Middle frontal gyrus (tissue), 1 donor: ENCODE data around the gene METAP1D.
"Not testable (repeated sequence)": the region's sequence is repeated elsewhere in the genome, so short reads cannot be mapped to it uniquely, and the experiment has no call there.

Experiments used
- DNase-seq: peaks from one replicate; pipeline ENCODE4 v3.0.0-alpha.2; 2015; ENCODE audit warnings: low spot score; ENCODE audit errors: extremely low spot score

METAP1D gene

DNA sequence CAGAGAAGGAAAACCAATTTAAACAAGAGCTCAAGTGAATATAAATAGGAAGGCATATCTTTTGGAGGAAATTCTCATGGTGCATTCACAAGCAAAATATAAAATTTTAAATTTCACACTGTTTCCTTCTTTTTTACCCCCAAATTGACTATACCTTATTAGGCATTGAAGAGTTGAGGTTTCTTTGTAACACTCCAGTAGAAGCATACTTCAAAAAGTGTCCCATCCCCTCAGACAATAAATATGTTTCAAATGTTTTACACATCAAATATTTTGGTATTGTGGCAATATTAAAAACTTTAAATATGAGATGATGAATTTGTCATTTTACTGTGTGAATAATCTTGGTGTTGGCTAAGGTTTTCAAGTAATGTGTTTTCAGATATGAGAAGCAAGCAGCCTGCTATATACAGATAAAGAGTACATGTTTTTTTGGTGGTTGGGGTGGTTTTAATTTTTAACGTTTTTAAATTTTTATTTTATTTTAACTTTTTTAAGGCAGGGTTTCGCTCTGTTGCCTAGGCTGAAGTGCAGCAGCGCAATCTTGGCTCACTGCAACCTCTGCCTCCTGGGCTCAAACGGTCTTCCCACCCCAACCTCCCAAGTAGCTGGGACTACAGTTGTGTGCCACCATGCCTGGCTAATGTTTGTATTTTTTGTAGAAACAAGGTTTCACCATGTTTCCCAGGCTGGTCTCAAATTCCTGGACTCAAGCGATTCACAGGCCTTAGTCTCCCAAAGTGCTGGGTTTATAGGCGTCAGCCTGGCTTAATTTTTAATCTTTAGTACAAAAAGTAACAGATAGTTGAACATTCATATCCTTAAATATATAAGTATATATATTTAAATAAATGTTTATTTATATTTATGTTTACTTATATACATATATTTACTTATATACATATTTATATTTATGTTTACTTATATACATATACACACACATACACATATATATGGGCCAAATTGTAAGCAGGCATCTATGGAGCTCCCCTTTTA lies 49.1 kb downstream of the METAP1D start:
- no peak for DNase-seq

DNA sequence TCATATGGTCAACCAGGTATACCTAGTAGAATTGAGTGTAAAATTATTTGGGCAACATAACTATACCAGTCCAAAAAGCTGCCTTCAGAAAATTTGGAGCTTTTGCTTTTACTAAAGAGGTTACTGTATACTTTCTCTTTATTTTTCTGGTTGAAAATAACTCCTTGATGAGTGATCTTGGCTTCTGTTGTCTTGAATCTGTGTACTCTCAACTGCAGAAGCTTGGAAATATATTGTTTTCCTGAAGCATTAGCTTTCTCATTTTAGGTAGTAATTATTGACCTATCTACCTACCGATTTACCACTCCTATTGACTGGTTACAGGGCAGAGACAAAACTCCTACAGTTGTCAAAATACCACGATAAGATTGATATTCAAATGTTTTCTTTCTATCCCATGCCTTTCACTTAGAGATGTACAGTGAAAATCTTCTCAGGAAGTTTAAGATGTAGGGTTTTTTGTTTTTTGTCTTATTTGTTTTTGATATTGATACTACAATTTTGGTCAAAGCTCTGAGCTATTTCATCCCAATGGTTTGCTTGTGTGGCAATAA lies 49.9 kb downstream of the METAP1D start:
- DNase-seq, result no peak

DNA sequence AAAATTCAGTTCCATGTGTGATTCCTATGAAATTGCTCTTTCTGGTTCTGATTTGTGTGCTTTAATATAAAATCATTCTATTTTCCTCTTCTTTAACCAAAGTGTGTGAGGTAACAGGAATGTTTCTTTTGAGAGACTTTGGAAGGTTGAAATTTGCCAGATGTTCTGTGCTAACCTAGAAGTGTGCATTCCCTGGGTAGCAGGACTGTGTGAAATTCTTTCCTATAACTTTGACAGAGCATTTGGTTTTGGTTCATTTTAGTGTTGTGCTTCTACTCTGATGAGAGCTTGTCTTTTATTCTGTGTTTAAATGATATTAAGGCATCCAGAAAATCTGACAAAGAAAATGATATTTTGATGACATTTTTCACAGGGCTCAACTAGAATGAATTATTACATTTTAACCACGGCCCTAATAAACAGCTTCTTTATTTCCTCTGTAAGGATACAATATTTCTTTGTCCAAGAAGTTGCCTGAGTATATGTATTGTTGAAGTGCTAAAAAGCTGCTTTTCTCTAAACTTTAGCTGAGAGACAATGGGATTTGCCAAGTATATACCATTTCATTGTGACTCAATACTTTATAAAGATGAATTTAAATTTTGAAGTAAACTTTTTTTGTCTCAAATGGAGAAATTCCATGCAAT lies 50.8 kb downstream of the METAP1D start:
- DNase-seq, result no peak

DNA sequence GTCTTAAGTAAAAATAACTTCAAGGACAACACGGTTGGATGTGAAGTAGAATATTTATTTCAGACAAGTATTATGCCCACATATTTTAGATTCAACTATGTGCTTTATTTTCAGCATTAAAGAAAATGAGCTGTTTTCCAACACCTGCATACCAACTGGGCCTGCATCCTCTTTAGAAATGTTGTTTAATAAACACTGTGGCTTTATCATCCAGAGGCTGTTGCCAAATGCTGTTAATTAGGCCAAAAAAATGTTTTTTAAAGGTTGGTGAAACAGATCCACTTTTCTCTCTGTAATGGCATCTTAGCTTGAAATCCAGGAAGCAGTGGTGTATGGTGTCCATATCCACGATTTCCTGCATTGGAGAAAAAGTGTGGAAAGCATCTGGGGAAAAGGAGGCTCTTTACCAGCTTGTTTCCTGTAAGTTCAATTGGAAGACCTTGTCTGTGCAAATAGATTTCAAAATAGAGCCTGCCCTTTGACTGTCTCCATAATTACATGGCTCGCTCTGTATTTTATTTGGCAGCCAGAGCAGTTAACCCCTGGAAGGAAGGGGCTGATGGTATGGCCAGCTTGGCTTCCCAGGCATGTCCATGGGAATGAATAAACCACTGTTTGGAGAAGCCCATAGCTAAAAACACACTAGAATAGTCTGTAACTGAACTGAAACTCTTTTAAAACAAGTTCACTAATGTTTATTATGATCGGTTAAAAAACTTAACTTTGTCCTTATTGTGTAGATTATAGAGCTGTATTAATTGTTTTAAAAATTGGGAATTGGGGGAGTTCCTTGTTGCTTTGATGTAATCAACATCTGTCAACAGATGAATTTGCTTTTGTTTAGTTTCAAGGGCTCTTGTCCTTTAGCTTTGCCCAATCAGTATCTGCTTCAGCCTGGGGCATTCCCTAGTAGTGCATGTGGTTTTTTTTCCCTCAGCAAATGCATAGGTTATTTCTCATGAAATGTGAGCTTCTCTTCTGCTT lies 52.5 kb downstream of the METAP1D start:
- DNase-seq, result no peak

DNA sequence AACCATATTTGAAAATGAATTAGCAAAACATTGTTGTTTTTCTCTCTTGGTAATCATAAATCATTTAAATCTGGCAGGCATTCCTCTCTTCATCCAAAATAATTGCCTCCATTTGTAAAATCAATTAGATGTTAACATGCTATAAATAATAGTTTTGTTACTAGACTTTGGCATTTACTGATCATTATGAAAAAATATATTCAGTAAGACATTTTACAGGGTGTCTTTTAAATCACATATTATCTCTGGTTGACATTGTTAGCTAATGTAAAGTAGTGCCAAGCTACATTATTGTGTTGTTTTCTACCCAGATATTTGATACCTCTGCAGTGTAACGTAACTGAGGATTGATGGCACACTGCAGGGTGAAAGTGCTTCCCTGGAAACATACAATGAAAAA lies 53.7 kb downstream of the METAP1D start:
- DNase-seq, result no peak

DNA sequence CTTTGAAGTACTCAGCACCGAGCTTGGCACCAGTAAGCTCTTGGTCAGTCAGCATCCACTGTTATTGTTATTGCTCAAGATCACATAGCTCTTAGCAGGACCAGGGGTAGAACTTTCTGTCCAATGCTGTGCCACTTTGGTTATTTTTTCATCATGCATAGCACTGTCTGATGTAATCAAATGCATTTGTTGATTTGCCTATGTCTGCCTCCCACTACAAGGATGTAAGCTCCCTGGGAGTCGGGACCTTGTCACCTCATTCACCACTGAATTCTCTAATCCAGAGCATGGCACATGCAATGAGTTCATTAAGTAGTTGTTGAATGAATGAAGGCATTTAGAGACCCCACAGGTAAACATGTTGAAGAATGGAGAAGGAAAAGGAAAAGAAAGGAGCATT lies 56.5 kb downstream of the METAP1D start:
- DNase-seq, result no peak

DNA sequence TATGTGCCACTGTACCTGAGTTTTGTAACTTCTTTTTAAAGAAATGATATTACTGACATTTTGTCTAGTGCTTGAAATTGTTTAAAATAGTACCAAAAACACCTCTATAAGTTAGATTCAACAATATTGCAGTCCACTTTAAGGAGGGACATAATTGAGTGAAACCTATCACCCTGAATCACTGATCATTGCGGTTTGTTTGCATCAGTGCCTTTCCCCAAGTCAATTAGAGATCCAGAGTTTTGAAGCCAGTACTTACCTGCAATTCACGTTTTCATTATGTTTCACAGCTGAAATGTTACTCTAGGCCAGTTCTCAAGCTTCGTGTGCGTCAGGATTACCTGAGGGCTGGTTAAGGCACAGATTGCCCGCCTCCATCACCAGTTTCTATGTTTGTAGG lies 58.9 kb downstream of the METAP1D start:
- no peak for DNase-seq

DNA sequence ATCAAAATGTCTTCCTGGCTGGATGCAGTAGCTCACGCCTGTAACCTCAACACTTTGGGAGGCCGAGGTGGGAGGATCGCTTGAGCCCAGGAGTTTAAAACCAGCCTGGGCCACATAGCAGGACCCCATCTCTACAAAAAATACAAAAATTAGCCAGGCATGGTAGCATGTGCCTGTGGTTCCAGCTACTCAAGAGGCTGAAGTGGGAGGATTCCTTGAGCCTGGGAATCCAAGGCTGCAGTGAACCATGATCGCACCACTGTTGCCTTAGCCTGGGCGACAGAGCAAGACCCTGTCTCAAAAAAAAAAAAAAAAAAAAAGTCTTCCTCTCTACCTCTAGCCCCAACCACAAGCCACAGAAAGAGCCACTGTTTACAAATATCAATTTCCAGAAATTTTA lies 60.4 kb downstream of the METAP1D start:
- DNase-seq, result not testable (repeated sequence)

DNA sequence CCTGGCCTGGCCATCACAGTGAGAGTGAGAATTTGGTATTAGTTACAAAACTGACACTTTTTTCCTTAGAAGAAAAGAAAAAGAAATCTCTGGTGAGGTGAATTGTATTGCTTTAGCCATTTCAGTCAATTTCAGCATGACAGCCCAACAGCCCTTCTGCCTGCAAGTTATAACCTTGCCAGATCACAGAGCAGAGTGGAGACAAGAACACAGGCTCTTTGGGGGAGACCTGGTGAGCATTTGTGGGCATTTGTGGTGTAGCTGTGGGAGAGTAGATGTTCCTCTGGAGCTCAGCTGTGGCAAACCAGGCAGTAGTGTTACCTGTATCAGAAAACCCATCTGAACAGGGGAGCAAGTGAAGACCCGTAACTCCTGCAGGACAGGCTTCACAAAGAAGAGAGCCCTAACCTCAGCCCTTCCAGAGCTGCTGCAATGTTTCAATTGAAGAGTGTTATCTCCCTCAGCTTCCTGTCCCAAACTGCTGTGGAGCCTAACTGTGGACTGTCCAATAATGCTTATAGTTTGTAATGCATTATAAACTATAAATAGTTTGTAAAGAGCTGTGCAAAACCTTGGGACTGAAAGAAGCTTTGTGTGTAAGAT lies 62.8 kb downstream of the METAP1D start:
- DNase-seq, result no peak

DNA sequence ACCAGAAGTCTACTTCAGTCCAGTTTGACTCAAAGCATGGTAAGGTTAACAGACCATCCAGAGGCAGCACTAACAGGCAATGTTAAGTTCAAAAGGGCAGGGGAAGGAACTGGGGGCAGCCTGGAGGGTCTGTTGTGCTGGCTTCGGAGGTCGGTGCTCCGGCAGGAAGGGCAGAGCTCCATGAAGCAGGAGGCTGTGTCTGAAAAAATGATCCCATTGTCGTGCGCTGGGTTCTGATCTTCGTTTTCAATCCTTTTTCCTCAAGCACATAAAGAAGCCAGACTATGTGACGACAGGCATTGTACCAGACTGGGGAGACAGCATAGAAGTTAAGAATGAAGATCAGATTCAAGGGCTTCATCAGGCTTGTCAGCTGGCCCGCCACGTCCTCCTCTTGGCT lies 63.7 kb downstream of the METAP1D start:
- DNase-seq, result no peak

DNA sequence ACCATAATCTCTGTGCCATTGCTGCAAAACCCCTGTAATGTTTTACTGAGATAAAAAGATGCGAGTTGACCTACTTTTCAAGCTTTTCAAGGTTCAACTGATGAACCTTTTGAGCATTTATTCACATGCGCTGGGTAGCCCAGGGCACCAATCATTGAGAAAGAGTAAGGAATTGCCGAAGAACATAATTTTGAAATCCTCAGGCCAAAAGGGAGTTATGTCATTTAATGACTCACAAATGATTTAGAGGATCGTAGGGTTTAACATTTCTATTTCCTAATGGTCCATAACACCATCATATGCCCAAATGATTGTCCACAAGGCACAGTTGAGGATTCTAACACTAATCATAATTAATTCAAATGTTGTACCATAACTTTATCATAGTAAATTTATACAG lies 65.4 kb downstream of the METAP1D start:
- DNase-seq, result no peak

DNA sequence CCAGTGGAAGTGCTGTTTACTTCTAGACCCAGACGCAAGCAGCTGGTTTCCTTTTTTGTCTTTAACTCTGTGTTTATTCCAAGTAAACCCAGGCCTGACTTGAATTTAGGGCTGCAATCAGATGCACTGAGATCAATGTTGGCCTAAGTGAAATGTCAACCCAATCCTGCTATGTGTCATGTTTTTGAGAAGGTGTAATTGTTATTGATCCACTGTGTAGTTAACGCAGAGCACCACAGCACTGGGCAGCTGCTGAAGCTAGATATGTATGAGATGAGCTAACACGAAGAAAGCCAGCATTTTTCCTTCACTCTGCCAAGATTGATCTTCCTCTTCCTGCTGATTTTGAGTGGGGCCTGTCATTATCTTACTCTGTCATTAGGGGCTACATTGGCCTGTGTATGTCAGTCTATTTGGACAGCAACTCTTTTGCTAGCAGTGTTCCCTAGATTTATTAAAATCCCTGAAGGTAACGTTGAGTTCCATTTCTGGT lies 66.7 kb downstream of the METAP1D start:
- DNase-seq, result no peak

DNA sequence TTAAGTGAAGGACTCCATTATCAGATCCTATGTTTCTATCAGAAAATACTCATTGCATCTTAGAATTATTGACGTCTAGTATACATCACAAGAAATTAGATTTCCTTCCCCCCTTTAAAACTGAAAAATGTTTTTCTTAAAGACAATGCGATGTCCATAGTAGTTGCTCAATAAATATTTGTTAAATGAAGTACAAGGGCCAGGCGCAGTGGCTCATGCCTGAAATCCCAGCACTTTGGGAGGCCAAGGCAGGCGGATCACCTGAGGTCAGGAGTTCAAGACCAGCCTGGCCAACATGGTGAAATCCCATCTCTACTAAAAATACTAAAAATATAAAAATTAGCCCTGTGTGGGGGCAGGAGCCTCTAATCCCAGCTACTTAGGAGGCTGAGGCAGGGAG lies 68.2 kb downstream of the METAP1D start:
- not testable (repeated sequence) for DNase-seq

DNA sequence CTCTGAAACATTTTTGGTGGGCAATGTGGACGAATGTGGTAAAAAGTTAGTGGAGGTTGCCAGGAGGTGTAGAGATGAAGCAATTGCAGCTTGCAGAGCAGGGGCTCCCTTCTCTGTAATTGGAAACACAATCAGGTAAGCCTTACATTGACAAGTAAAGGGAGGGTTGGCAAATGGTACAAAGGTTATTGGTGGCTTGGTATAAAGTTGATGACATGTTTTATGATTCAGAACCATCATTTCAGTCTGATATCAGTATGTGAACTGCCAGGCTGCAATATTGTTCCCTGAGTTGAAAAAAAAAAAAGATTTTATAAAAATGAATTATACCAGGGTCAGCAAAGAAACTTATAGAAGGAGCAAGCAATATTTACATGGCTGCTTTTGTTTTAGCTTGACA lies 71.2 kb downstream of the METAP1D start:
- DNase-seq, result no peak

DNA sequence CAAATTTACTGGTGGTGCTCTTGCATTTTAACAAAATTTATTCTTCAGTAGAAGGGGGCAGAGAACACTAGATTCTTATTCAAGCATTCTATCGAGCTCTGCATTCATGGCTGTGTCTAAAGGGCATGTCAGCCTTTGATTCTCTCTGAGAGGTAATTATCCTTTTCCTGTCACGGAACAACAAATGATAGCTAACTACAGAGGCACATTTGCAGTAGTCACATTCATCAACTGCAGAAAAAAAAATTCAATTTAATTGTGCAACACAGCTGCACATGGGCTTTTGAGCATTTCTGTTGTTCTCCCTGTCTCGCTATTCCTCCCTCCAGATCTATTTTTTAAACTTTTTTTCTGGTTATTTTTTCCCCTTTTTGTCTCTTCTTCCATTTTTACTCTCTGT lies 72.5 kb downstream of the METAP1D start:
- DNase-seq, result no peak

DNA sequence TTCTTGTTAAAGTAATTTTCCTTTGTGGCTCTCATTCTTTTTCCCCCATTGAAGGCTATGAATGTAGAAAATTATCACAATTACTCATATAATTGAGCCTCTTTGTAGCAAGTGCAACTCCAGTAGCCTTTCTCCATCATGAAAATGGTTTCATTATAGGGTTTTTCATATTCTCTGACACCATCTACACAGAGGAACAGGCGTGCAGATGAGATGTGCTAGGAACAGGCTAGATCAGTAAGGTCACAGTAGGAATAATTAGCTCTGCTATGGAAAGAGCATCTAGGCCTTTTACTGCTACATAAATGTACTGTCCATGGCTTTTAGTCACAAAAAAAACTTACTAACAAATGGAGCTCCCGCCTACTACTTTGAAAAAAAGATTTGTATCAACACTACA lies 73.0 kb downstream of the METAP1D start:
- no peak for DNase-seq

DNA sequence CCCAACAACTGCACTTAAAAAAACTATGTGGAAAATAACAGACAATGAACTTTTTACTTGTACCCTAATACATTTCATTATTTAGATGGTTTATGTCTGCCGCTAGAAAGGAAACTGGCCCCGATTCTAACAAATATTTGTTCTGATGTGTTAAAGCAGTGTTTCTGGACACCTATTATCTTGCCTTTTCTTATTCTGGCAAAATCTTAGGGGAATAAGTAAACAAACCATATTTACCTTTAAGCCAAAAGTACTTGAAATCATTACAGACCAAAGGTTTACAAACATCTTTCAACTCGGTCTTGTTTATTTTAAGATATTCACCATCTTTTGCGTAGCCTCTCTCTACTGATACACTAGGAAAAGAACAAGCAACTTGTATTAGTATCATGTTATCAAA lies 73.8 kb downstream of the METAP1D start:
- no peak for DNase-seq

DNA sequence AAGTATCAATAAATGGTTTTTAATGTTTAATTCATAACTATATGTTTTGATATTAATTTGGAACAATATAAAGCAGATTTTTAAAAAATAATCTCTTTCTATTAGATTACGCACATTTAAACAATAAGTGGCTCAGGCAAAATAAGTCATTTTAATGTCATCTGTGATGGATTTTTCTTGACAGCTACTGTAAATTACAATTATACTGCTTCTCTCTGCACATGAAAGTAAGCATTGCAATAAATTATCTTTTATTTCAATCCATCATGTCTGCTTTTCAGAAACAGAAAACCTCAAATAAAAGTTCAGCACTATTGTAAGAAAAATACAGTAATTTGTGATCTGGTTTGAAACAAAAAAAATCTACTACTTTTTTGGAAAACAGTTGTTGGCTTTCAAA lies 74.5 kb downstream of the METAP1D start:
- no peak for DNase-seq

DNA sequence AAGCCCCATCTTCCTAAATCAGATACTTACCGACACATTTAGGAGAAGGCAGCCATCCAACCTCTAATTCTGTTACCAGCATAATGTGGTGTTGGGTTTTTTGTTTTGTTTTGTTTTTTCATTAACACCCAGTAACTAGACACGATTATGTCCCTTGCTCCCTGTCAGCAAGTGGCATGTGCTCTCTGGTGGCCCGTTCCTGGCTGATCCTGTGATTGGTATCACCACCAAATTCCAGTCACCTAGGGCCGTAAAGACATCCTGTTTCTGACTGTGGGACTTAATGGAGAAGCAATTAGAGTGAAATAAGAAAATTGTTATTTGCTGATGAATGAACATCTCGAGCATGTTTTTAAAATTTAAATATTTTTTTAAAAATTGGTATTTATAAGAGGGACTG lies 79.7 kb downstream of the METAP1D start:
- no peak for DNase-seq

DNA sequence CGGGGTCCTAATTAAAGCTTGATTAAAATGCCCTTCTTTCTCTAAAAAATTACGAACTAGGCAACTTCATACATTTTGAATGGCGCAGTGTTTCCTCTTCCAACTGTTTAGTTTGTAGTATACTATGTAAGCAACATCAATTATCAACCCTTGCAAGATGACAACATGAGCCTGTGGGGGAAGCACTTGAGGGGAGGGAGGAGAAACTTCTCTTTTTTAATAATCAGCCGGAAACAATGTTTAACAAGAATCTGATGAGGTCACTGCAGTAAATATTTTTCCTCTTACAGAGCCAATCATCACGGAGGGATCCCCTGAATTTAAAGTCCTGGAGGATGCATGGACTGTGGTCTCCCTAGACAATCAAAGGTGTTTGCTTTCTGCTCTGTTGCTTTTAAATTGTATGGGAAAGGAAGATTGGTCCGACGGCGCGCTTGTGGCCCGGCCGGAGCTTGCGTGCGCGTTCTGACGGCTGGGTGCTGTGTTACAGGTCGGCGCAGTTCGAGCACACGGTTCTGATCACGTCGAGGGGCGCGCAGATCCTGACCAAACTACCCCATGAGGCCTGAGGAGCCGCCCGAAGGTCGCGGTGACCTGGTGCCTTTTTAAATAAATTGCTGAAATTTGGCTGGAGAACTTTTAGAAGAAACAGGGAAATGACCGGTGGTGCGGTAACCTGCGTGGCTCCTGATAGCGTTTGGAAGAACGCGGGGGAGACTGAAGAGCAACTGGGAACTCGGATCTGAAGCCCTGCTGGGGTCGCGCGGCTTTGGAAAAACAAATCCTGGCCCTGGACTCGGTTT lies 80.3 kb downstream of the METAP1D start:
- DNase-seq, result no peak
